ENCODE data around the gene IL22RA1. TPM values are rescaled to one million over a fixed set of nuclear protein-coding genes. Genes with fewer than 3 reads are reported as not detected.
A peak's percentile ranks its signal among the peaks of the same experiment; 100 is the strongest.

The IL22RA1 gene
- total and polyA plus RNA-seq, 5 donors from 2014 or later = not detected

DNA sequence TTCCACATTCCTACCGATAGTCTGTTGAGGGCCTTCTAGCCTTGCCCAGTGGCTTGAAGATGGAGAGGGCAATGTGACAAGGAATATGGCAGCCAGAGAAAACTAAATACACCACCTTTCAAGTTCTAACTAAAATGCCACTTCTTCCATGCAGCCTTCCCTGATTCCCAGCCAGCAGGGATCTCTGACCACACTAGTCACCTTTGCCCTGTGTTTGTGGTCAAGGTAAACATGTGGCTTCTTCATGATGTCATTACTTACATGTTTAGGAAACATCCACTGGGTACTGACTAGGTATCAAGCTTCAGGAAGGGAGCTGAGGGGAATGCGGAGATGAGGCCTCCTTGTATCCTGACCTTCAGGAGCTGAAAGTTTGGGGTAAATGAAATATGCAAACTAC lies 22.6 kb upstream of the IL22RA1 start:
- peaks cover 22% of the 10 kb centered on the region for H3K36me3 Mint-ChIP-seq
- no peak overlapping the region for H3K4me3 Mint-ChIP-seq
- no peak overlapping the region for H3K27ac ChIP-seq (ENCODE audit: insufficient read depth, low read length, poor library complexity, severe bottlenecking)
- no peaks in the 10 kb centered on the region for H3K4me1 ChIP-seq (ENCODE audit: control insufficient read depth, insufficient read depth, low read length, poor library complexity, severe bottlenecking)
- no peaks in the 10 kb centered on the region for H3K9me3 ChIP-seq (ENCODE audit: control insufficient read depth in 2 of 2, low read length in 2 of 2)
- peak overlapping the region in 1 of 3 donors; percentile 60 for H3K27ac Mint-ChIP-seq
- no peaks in the 10 kb centered on the region for H3K9me3 Mint-ChIP-seq
- H3K27me3 Mint-ChIP-seq = no peaks in the 10 kb centered on the region
- H3K36me3 ChIP-seq (ENCODE audit: control insufficient read depth, insufficient read depth, low read length) = no peaks in the 10 kb centered on the region
- no peak for DNase-seq
- no peak overlapping the region for H3K4me3 ChIP-seq (ENCODE audit: low read depth, low read length)
- ATAC-seq (ENCODE audit: low read depth in 2 of 2) = no peak
- H3K27me3 ChIP-seq (ENCODE audit: control insufficient read depth, insufficient read depth, low read length) = no peaks in the 10 kb centered on the region
- H3K4me1 Mint-ChIP-seq = no peaks in the 10 kb centered on the region

DNA sequence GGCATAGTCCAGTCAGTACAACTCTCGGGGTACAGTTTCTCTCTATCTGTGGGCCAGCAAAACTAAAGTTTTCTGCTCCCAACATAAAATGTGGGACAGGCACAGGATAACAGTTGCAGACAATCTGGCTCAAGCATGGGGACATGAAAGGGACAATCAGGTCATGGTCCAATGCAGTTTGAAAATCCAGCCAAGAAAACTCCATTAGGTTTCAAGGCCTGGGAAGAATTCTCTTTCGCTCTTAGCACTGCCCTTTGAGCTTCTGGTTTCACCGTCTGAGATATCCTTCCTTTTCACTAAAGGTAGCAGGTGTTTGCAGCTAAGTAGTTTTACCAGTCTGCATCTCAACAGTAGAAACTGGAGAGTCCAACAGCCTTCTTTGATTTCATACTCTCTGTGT lies 21.1 kb upstream of the IL22RA1 start:
- H3K9me3 Mint-ChIP-seq = no peaks in the 10 kb centered on the region
- H3K27me3 ChIP-seq (ENCODE audit: control insufficient read depth, insufficient read depth, low read length) = no peaks in the 10 kb centered on the region
- no peak overlapping the region for H3K27ac ChIP-seq (ENCODE audit: insufficient read depth, low read length, poor library complexity, severe bottlenecking)
- peaks cover 23% of the 10 kb centered on the region for H3K36me3 Mint-ChIP-seq
- H3K4me1 Mint-ChIP-seq = no peaks in the 10 kb centered on the region
- H3K36me3 ChIP-seq (ENCODE audit: control insufficient read depth, insufficient read depth, low read length) = no peaks in the 10 kb centered on the region
- no peak overlapping the region for H3K4me3 ChIP-seq (ENCODE audit: low read depth, low read length)
- H3K9me3 ChIP-seq (ENCODE audit: control insufficient read depth in 2 of 2, low read length in 2 of 2) = no peaks in the 10 kb centered on the region
- DNase-seq (no peak), ATAC-seq (ENCODE audit: low read depth in 2 of 2) (no peak)
- H3K27me3 Mint-ChIP-seq = no peaks in the 10 kb centered on the region
- peak overlapping the region in 2 of 3 donors; percentile 53 to 65 for H3K27ac Mint-ChIP-seq
- H3K4me3 Mint-ChIP-seq = no peak overlapping the region
- H3K4me1 ChIP-seq (ENCODE audit: control insufficient read depth, insufficient read depth, low read length, poor library complexity, severe bottlenecking) = no peaks in the 10 kb centered on the region

- H3K27me3 Mint-ChIP-seq = no peaks in the 10 kb centered on the region
- H3K4me3 Mint-ChIP-seq = no peak overlapping the region
- H3K9me3 Mint-ChIP-seq = no peaks in the 10 kb centered on the region
- no peak for ATAC-seq (ENCODE audit: low read depth in 2 of 2)
- no peaks in the 10 kb centered on the region for H3K4me1 ChIP-seq (ENCODE audit: control insufficient read depth, insufficient read depth, low read length, poor library complexity, severe bottlenecking)
- no peak overlapping the region for H3K4me3 ChIP-seq (ENCODE audit: low read depth, low read length)
- no peak overlapping the region for H3K27ac ChIP-seq (ENCODE audit: insufficient read depth, low read length, poor library complexity, severe bottlenecking)
- no peaks in the 10 kb centered on the region for H3K4me1 Mint-ChIP-seq
- DNase-seq = no peak
- H3K27ac Mint-ChIP-seq = peak overlapping the region in 1 of 3 donors; percentile 84
- no peaks in the 10 kb centered on the region for H3K36me3 ChIP-seq (ENCODE audit: control insufficient read depth, insufficient read depth, low read length)
- H3K9me3 ChIP-seq (ENCODE audit: control insufficient read depth in 2 of 2, low read length in 2 of 2) = no peaks in the 10 kb centered on the region
- no peaks in the 10 kb centered on the region for H3K27me3 ChIP-seq (ENCODE audit: control insufficient read depth, insufficient read depth, low read length)
- H3K36me3 Mint-ChIP-seq = peaks cover 22% of the 10 kb centered on the region
These were observed 19.3 kb upstream of the IL22RA1 start for GRCh38 chr1:24162201-24162600.

GRCh38 chr1:24161270-24161669 lies 18.3 kb upstream of the IL22RA1 start:
- Histone ChIP-seq H3K4me3 (ENCODE audit: low read depth, low read length) (no peak overlapping the region), H3K36me3 (ENCODE audit: control insufficient read depth, insufficient read depth, low read length) (no peaks in the 10 kb centered on the region), H3K27me3 (ENCODE audit: control insufficient read depth, insufficient read depth, low read length) (no peaks in the 10 kb centered on the region), H3K27ac (ENCODE audit: insufficient read depth, low read length, poor library complexity, severe bottlenecking) (no peak overlapping the region), H3K4me1 (ENCODE audit: control insufficient read depth, insufficient read depth, low read length, poor library complexity, severe bottlenecking) (no peaks in the 10 kb centered on the region), H3K9me3 (ENCODE audit: control insufficient read depth in 2 of 2, low read length in 2 of 2) (no peaks in the 10 kb centered on the region)
- H3K27me3 Mint-ChIP-seq = no peaks in the 10 kb centered on the region
- no peak overlapping the region for H3K27ac Mint-ChIP-seq
- H3K9me3 Mint-ChIP-seq = no peaks in the 10 kb centered on the region
- ATAC-seq (ENCODE audit: low read depth in 2 of 2) = no peak
- no peaks in the 10 kb centered on the region for H3K4me1 Mint-ChIP-seq
- DNase-seq = no peak
- H3K36me3 Mint-ChIP-seq = peaks cover 20% of the 10 kb centered on the region
- H3K4me3 Mint-ChIP-seq = no peak overlapping the region

- Mint-ChIP-seq H3K27ac (no peak overlapping the region), H3K36me3 (peaks cover 9% of the 10 kb centered on the region), H3K4me3 (no peak overlapping the region), H3K9me3 (no peaks in the 10 kb centered on the region), H3K27me3 (no peaks in the 10 kb centered on the region), H3K4me1 (no peaks in the 10 kb centered on the region)
- ATAC-seq (ENCODE audit: low read depth in 2 of 2) = no peak
- Histone ChIP-seq H3K36me3 (ENCODE audit: control insufficient read depth, insufficient read depth, low read length) (no peaks in the 10 kb centered on the region), H3K4me1 (ENCODE audit: control insufficient read depth, insufficient read depth, low read length, poor library complexity, severe bottlenecking) (no peaks in the 10 kb centered on the region), H3K9me3 (ENCODE audit: control insufficient read depth in 2 of 2, low read length in 2 of 2) (no peaks in the 10 kb centered on the region), H3K4me3 (ENCODE audit: low read depth, low read length) (no peak overlapping the region), H3K27ac (ENCODE audit: insufficient read depth, low read length, poor library complexity, severe bottlenecking) (no peak overlapping the region), H3K27me3 (ENCODE audit: control insufficient read depth, insufficient read depth, low read length) (no peaks in the 10 kb centered on the region)
- DNase-seq = no peak
These were observed 16.4 kb upstream of the IL22RA1 start for GRCh38 chr1:24159366-24159765.

GRCh38 chr1:24157918-24158481 lies 15.1 kb upstream of the IL22RA1 start:
- no peak overlapping the region for H3K4me3 Mint-ChIP-seq
- no peak for ATAC-seq (ENCODE audit: low read depth in 2 of 2)
- DNase-seq = no peak
- H3K9me3 Mint-ChIP-seq = no peaks in the 10 kb centered on the region
- Histone ChIP-seq H3K27ac (ENCODE audit: insufficient read depth, low read length, poor library complexity, severe bottlenecking) (no peak overlapping the region), H3K36me3 (ENCODE audit: control insufficient read depth, insufficient read depth, low read length) (no peaks in the 10 kb centered on the region), H3K4me1 (ENCODE audit: control insufficient read depth, insufficient read depth, low read length, poor library complexity, severe bottlenecking) (no peaks in the 10 kb centered on the region), H3K4me3 (ENCODE audit: low read depth, low read length) (no peak overlapping the region), H3K9me3 (ENCODE audit: control insufficient read depth in 2 of 2, low read length in 2 of 2) (no peaks in the 10 kb centered on the region), H3K27me3 (ENCODE audit: control insufficient read depth, insufficient read depth, low read length) (no peaks in the 10 kb centered on the region)
- H3K27ac Mint-ChIP-seq = no peak overlapping the region
- no peaks in the 10 kb centered on the region for H3K4me1 Mint-ChIP-seq
- H3K36me3 Mint-ChIP-seq = peaks cover 9% of the 10 kb centered on the region
- H3K27me3 Mint-ChIP-seq = no peaks in the 10 kb centered on the region

- Histone ChIP-seq H3K36me3 (ENCODE audit: control insufficient read depth, insufficient read depth, low read length) (no peaks in the 10 kb centered on the region), H3K27me3 (ENCODE audit: control insufficient read depth, insufficient read depth, low read length) (peaks cover 3% of the 10 kb centered on the region), H3K4me1 (ENCODE audit: control insufficient read depth, insufficient read depth, low read length, poor library complexity, severe bottlenecking) (no peaks in the 10 kb centered on the region), H3K27ac (ENCODE audit: insufficient read depth, low read length, poor library complexity, severe bottlenecking) (no peak overlapping the region), H3K4me3 (ENCODE audit: low read depth, low read length) (no peak overlapping the region), H3K9me3 (ENCODE audit: control insufficient read depth in 2 of 2, low read length in 2 of 2) (no peaks in the 10 kb centered on the region)
- Mint-ChIP-seq H3K9me3 (no peaks in the 10 kb centered on the region), H3K36me3 (peaks cover 6% of the 10 kb centered on the region), H3K4me1 (no peaks in the 10 kb centered on the region), H3K4me3 (no peak overlapping the region), H3K27me3 (peaks cover 5% of the 10 kb centered on the region), H3K27ac (no peak overlapping the region)
- ATAC-seq (ENCODE audit: low read depth in 2 of 2) = no peak
- DNase-seq = no peak
These were observed 13.8 kb upstream of the IL22RA1 start for GRCh38 chr1:24156542-24157260.

Data from CD4-positive, CD25-positive, alpha-beta regulatory T cell (primary cell).